ENCODE results near the gene USH2A. TPM values are rescaled to one million over a fixed set of nuclear protein-coding genes. Genes with fewer than 3 reads are reported as not detected.

The USH2A gene
- total RNA-seq, 4 donors from 2014 or later: under 0.01 TPM; not detected in 3

GRCh38 chr1:216453777-216454176, 30.5 kb upstream of the USH2A start:
- intact Hi-C loops (cut with DNase I; ENCODE audit: low total_unique reads) (no loop called here), in situ Hi-C loops (cut with MboI; ENCODE audit: low pct_ligation_motif_present in 1 of 4, low pct_unique_long_range_greater_than_20kb in 1 of 4, low sequenced_read_pairs in 3 of 4) (no loop called here)
- TF ChIP-seq POLR2AphosphoS5 (IDR thresholded peaks at IDR 0.05) (no peak), EP300 (IDR thresholded peaks at IDR 0.05; ENCODE audit: low read depth) (no peak), POLR2A (IDR thresholded peaks at IDR 0.05) (no peak), CTCF (IDR thresholded peaks at IDR 0.05) (no peak)
- no peaks in the 10 kb centered on the region for H3K27me3 ChIP-seq
- no peaks in the 10 kb centered on the region for H3K36me3 ChIP-seq
- WGBS, 2 donors (ENCODE audit: low coverage in 1 of 2): 71 to 73% methylated on average over 2 of the region's 2 CpGs
- H3K9me3 ChIP-seq: no peaks in the 10 kb centered on the region
- H3K4me1 ChIP-seq: no peaks in the 10 kb centered on the region
- H3K4me3 ChIP-seq: no peak overlapping the region
- DNase-seq: no peak
- no peak overlapping the region for H3K27ac ChIP-seq

GRCh38 chr1:216450227-216450626, 27.0 kb upstream of the USH2A start:
- intact Hi-C loops (cut with DNase I; ENCODE audit: low total_unique reads) (no loop called here), in situ Hi-C loops (cut with MboI; ENCODE audit: low pct_ligation_motif_present in 1 of 4, low pct_unique_long_range_greater_than_20kb in 1 of 4, low sequenced_read_pairs in 3 of 4) (no loop called here)
- 50 to 66% methylated on average over 3 of the region's 3 CpGs for WGBS, 2 donors (ENCODE audit: low coverage in 1 of 2)
- Histone ChIP-seq H3K36me3 (no peaks in the 10 kb centered on the region), H3K4me1 (no peaks in the 10 kb centered on the region), H3K27me3 (no peaks in the 10 kb centered on the region), H3K9me3 (no peaks in the 10 kb centered on the region), H3K4me3 (no peak overlapping the region), H3K27ac (no peak overlapping the region)
- no peak for DNase-seq
- no peak for TF ChIP-seq POLR2AphosphoS5 (IDR thresholded peaks at IDR 0.05)
- TF ChIP-seq CTCF (IDR thresholded peaks at IDR 0.05): no peak
- no peak for TF ChIP-seq POLR2A (IDR thresholded peaks at IDR 0.05)
- no peak for TF ChIP-seq EP300 (IDR thresholded peaks at IDR 0.05; ENCODE audit: low read depth)

GRCh38 chr1:216448011-216448510, 24.8 kb upstream of the USH2A start:
- no peak overlapping the region for H3K4me3 ChIP-seq
- H3K27ac ChIP-seq: no peak overlapping the region
- no peaks in the 10 kb centered on the region for H3K27me3 ChIP-seq
- no peaks in the 10 kb centered on the region for H3K4me1 ChIP-seq
- no peak for TF ChIP-seq POLR2AphosphoS5 (IDR thresholded peaks at IDR 0.05)
- no peak for TF ChIP-seq EP300 (IDR thresholded peaks at IDR 0.05; ENCODE audit: low read depth)
- TF ChIP-seq POLR2A (IDR thresholded peaks at IDR 0.05): no peak
- no peak for TF ChIP-seq CTCF (IDR thresholded peaks at IDR 0.05)
- in situ Hi-C loops (cut with MboI; ENCODE audit: low pct_ligation_motif_present in 1 of 4, low pct_unique_long_range_greater_than_20kb in 1 of 4, low sequenced_read_pairs in 3 of 4) (no loop called here), intact Hi-C loops (cut with DNase I; ENCODE audit: low total_unique reads) (no loop called here)
- no peaks in the 10 kb centered on the region for H3K9me3 ChIP-seq
- no peaks in the 10 kb centered on the region for H3K36me3 ChIP-seq
- no peak for DNase-seq

GRCh38 chr1:216437603-216438002, 14.4 kb upstream of the USH2A start:
- in situ Hi-C loops (cut with MboI; ENCODE audit: low pct_ligation_motif_present in 1 of 4, low pct_unique_long_range_greater_than_20kb in 1 of 4, low sequenced_read_pairs in 3 of 4) (no loop called here), intact Hi-C loops (cut with DNase I; ENCODE audit: low total_unique reads) (no loop called here)
- Histone ChIP-seq H3K27ac (no peak overlapping the region), H3K27me3 (no peaks in the 10 kb centered on the region), H3K4me3 (no peak overlapping the region), H3K9me3 (no peaks in the 10 kb centered on the region), H3K4me1 (no peaks in the 10 kb centered on the region), H3K36me3 (no peaks in the 10 kb centered on the region)
- WGBS, 2 donors (ENCODE audit: low coverage in 1 of 2): 92% methylated on average over 5 of the region's 5 CpGs
- DNase-seq: no peak
- no peak for TF ChIP-seq CTCF (IDR thresholded peaks at IDR 0.05)
- no peak for TF ChIP-seq POLR2AphosphoS5 (IDR thresholded peaks at IDR 0.05)
- no peak for TF ChIP-seq POLR2A (IDR thresholded peaks at IDR 0.05)
- TF ChIP-seq EP300 (IDR thresholded peaks at IDR 0.05; ENCODE audit: low read depth): no peak

All from transverse colon (tissue), 4 donors.